Stimulated activated CD8-positive, alpha-beta memory T cell treated with anti-CD3 and anti-CD28 coated beads, Interleukin-2, amount 100 ng/mL, for 1 hour (primary cell): ENCODE data around the gene ARL13A.
"Not testable (repeated sequence)": the region's sequence is repeated elsewhere in the genome, so short reads cannot be mapped to it uniquely, and the experiment has no call there.

ENCODE experiments used
- DNase-seq, 2 donors: peaks; one replicate each; pipeline ENCODE4 v3.0.0-alpha.2; 2020; ENCODE audit warnings: low read depth in 2 of 2

The ARL13A gene

DNA sequence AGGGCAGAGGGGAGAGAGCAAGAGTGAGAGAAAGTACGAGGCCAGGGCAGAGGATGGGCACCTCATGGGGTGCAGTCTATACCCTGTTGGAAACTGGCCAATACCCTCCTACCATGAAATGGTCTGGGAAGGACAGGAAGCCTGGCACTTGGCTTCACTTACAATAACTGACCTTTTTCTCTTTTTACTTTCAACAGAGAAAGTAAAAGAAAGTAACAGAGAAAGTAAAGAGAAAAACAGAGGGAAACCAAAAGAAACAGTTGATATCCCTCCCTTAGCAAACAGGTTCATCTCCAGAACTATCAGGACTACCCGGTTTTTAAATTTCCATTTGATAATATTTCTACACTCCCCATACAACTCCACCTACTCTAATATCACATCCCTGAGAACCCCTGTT is 20.6 kb downstream of the ARL13A start:
- DNase-seq = no peak

DNA sequence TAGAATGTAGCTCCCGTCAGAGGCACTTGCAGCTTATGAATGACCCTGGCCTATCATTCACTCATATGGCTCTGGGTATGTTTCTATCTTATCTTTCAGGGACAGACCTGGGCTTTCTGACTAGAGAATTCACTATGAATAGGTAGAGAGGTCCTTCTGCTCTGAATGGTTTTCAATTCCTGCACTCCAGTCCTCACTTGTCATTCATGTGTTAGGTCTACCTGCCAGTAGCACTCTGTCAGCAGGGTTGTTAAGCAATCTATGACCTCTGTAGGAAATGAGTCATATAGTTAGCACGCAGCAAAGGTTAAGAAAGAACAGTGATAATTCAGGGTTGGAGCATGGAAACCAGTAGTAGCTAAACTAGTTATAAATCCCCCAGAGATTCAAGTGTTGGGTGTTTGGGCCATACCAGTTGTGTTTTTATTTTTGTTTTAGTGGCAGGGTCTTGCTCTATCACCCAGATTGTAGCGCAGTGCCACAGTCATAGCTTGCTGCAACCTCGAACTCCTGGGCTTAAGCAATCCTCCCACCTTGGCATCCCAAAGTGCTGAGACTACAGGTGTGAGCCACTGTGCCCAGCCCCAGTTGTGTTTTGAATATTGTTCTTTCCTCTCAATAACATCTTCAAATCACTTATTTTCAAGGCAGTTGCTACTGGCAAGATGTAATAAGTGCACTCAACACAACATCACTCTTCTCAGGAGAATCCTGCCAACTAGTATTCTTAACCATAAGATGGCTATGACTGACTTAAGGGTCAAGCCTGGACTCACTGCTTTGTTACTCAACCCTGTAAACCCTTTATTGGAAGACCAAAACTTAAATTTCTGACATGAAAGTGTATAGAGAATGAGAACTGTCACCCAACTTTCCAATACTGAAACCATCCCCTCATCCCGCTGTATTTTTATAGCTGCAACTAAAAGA is 25.1 kb downstream of the ARL13A start:
- no peak for DNase-seq

DNA sequence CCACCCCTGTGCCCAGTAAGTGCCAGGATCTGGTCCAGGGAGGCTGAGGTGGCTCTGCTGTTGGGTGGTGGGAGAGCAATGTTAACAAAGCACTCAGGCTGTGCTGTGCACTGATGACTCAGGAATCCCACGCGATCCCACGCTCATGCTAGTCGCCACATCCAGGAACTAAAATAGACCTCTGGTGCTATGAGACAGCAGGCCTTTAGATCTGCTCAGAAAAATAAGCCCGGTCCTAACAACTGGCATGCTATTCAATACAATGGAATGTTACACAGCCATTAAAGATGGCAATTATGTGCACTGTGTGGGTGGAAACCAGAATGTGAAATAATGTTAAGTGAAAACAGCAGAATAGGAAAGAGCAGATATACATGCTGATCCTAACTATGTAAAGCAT is 26.0 kb downstream of the ARL13A start:
- DNase-seq = no peak

DNA sequence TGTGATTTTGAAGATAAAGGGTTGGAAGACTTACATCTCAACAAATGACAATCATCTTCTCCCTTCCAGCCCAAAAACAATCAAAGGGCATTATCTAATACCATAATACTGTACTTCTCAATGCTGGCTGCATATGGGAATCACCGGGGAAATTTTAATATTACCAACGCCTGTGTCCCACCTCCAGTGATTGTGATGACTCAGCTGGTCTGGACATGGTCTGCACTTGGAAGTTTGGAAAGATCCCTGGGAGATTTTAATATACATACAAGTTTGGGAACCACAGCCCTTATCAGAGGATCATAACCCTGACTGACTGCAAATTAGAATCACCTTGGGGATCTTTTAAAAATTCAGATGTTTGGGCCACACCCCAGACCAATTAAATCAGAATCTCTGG is 29.9 kb downstream of the ARL13A start:
- no peak for DNase-seq

- no peak for DNase-seq
Measured at GRCh38 chrX:101009090-101009489, 39.6 kb downstream of the ARL13A start.

DNA sequence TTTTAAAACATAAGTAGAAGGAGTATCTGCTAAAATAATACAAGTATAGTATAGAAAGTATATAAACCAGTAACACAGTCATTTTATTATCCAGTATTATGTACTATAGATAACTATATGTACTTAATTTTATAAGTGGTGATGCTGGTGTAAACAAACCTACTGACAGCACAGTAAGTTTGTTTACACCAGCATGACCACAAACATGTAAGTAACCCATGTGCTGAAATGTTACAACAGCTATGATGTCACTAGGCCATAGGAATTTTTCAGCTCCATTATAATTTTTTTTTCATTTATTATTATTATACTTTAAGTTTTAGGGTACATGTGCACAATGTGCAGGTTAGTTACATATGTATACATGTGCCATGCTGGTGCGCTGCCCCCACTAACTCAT is 42.5 kb downstream of the ARL13A start:
- DNase-seq = not testable (repeated sequence)

- no peak for DNase-seq
Measured at GRCh38 chrX:101022020-101022419, 52.5 kb downstream of the ARL13A start.

DNA sequence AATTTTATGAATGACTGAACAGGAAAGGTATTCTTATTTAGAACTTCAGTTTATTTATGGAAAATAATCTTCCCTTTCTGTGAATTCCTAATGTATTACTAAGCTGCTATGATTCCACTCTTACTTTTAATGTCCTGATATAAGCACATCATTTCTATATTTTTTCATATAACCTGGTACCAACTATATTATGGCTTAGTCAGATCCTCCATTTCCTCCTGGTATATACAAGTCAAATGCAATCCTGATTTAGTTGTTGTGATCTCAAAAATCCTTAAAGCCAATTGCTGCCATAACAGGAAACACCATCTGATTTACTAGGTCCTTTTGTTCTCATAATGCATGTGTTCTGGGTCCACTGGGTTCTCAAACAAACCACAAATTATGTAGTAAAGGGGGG is 55.6 kb downstream of the ARL13A start:
- no peak for DNase-seq

DNA sequence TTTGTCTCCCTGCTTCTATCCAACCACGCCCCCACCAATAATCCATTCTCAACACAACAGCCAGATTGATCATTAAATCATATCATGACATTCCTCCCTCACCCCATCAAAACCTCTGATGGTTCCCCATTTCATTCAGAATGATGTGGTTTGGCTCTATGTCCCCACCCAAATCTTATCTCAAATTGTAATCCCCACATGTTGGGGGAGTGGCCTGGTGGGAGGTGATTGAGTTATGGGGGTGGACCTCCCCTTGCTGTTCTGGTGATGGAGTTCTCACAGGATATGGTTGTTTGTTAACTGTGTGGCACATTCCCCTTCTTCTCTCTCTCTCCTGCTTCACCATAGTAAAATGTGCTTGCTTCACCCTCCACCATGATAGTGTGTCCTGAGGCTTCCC is 59.1 kb downstream of the ARL13A start:
- no peak for DNase-seq

- no peak for DNase-seq
Measured at GRCh38 chrX:101029665-101030064, 60.2 kb downstream of the ARL13A start.

DNA sequence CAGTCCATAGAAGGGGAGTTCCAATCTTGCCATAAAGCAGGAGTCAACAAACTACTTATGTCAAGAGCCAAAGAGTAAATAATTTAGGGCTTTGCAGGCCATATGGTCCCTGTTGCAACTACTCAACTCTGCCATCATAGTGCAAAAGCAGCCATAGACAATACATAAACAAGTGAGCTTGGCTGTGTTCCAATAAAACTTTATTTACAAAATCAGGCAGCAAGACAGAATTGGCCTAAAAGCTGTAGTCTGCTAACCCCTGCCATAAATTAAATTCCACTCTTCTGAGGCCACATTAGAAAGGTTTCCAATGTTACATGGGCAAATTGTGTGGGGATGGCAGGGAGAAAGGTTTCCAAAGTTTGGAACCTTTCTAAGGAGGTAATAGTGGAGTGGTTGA is 67.7 kb downstream of the ARL13A start:
- no peak for DNase-seq

GRCh38 chrX:101040197-101040596 is 70.7 kb downstream of the ARL13A start:
- no peak for DNase-seq
